OCI-LY1 (cell line): ENCODE measurements around the gene GALNT9.

Experiments used
- EZH2 ChIP-seq: fragments of 200-600 bp; sonication (generic), shearing (Covaris generic); IDR thresholded peaks from 2 replicates; pipeline ENCODE4 v1.8.0; 2017; ENCODE audit warnings: borderline replicate concordance, mixed run types, mild to moderate bottlenecking, antibody characterized with exemption, low read length, moderate library complexity, mixed read lengths
- TF ChIP-seq, protein P1 (sequence below): fragments of 200-600 bp; sonication (generic), shearing (Covaris generic); IDR thresholded peaks from 2 replicates; pipeline ENCODE4 v1.5.1; 2017; ENCODE audit warnings: mild to moderate bottlenecking, antibody characterized with exemption, low read length, moderate library complexity, mixed read lengths

DNA sequence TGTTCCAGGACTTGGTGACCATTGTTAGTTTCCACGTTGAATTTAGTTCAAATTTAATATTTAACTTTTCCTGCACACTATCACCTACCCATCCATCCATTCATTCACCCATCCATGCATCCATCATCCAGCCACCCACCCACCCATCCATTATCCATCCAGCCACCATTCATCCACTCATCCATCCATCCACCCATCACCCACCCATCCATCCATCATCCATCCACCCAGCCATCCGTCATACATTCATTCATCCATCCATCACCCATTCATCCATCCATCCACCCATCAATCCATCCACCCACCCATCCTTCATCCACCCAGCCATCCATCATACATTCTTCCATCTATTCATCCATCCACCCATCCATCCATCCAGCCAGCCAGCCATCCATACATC, 163.3 kb downstream of the GALNT9 start:
- TF ChIP-seq, protein P1, sequence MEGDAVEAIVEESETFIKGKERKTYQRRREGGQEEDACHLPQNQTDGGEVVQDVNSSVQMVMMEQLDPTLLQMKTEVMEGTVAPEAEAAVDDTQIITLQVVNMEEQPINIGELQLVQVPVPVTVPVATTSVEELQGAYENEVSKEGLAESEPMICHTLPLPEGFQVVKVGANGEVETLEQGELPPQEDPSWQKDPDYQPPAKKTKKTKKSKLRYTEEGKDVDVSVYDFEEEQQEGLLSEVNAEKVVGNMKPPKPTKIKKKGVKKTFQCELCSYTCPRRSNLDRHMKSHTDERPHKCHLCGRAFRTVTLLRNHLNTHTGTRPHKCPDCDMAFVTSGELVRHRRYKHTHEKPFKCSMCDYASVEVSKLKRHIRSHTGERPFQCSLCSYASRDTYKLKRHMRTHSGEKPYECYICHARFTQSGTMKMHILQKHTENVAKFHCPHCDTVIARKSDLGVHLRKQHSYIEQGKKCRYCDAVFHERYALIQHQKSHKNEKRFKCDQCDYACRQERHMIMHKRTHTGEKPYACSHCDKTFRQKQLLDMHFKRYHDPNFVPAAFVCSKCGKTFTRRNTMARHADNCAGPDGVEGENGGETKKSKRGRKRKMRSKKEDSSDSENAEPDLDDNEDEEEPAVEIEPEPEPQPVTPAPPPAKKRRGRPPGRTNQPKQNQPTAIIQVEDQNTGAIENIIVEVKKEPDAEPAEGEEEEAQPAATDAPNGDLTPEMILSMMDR, result no peak
- TF ChIP-seq EZH2, result no peak
